Lung (tissue), 12 donors: ENCODE measurements around the gene LSAMP. TPM values are rescaled to one million over a fixed set of nuclear protein-coding genes. Genes with fewer than 3 reads are reported as not detected.

ENCODE experiments used
- ATAC-seq: fragments of 200-7000 bp; cut with Tn5 transposase; one replicate; pipeline ENCODE4 v1.9.1; 2020; ENCODE audit warnings: moderate number of reproducible peaks; ENCODE audit not compliant: insufficient read depth, low FRiP score
- DNase-seq, 3 donors: peaks; one replicate each; pipeline ENCODE4 v3.0.0-alpha.2; 2013 to 2017
- H3K27ac ChIP-seq, 2 donors: one replicate each; pipeline ENCODE4 v1.5.1; 2013; ENCODE audit warnings: mild to moderate bottlenecking in 2 of 2, moderate library complexity in 2 of 2, control low read depth in 1 of 2, inconsistent platforms in 1 of 2, low read depth in 1 of 2, low read length in 1 of 2
- H3K27me3 ChIP-seq, 3 donors: one replicate each; pipeline ENCODE4 v1.5.1; 2013; ENCODE audit warnings: low read length in 2 of 3; ENCODE audit not compliant: control insufficient read depth in 3 of 3, insufficient read depth in 3 of 3
- H3K36me3 ChIP-seq, 4 donors: one replicate each; pipeline ENCODE4 v1.5.1; 2013; ENCODE audit warnings: low read length in 4 of 4, mild to moderate bottlenecking in 1 of 4, moderate library complexity in 1 of 4; ENCODE audit not compliant: control insufficient read depth in 4 of 4, insufficient read depth in 4 of 4
- H3K4me1 ChIP-seq, 5 donors: one replicate each; pipeline ENCODE4 v1.5.1; 2013; ENCODE audit warnings: low read length in 5 of 5, mild to moderate bottlenecking in 2 of 5, moderate library complexity in 1 of 5; ENCODE audit not compliant: control insufficient read depth in 5 of 5, insufficient read depth in 5 of 5
- H3K4me3 ChIP-seq: one replicate; pipeline ENCODE4 v1.5.1; 2013; ENCODE audit warnings: mild to moderate bottlenecking, control low read depth, moderate library complexity
- H3K9ac ChIP-seq, 2 donors: one replicate each; pipeline ENCODE4 v1.5.1; 2013; ENCODE audit warnings: low read length in 2 of 2, control low read depth in 1 of 2; ENCODE audit not compliant: insufficient read depth in 1 of 2
- H3K9me3 ChIP-seq, 4 donors: one replicate each; pipeline ENCODE4 v1.5.1; 2013; ENCODE audit warnings: low read length in 3 of 4, mild to moderate bottlenecking in 1 of 4, moderate library complexity in 1 of 4; ENCODE audit not compliant: control insufficient read depth in 4 of 4, insufficient read depth in 3 of 4
- CTCF ChIP-seq: IDR thresholded peaks from 2 replicates; pipeline ENCODE4 v1.5.1; 2012; ENCODE audit warnings: mild to moderate bottlenecking; ENCODE audit errors: control extremely low read depth, extremely low read depth
- WGBS, 2 donors: extraction: QIAGEN DNeasy Blood & Tissue Kit; methylation state at CpG; one replicate each; pipeline ENCODE4 v1.1.7; 2013; 5-methylcytosine and 5-hydroxymethylcytosine counted together
- polyA plus RNA-seq, 2 donors: library from polyadenylated mRNA; stranded (reverse); fragments of 200-250 nt; gene quantifications; one replicate each; pipeline ENCODE4 v1.2.1, GENCODE V29; 2013
- total RNA-seq, 2 donors: library from RNA; depleted of rRNA in 1 of 2; stranded (reverse); fragments of >200 nt in 1 of 2; gene quantifications; one replicate each; pipeline ENCODE4 v1.2.1, GENCODE V29; 2014 to 2021
- donor health status: control.
- donor health status: control.
- donor health status: Bipolar disorder and iron deficiency.
- donor health status: healthy.
- donor health status: DM: yes; HTN: yes; CAD: no.

Gene LSAMP
- total and polyA plus RNA-seq, 4 donors = 1.6 to 21.9 (median 9.5) TPM

GRCh38 chr3:116070061-116070460 lies 375.2 kb downstream of the LSAMP start:
- ATAC-seq = no peak
- Histone ChIP-seq H3K36me3 (no peaks in the 10 kb centered on the region), H3K4me1 (no peaks in the 10 kb centered on the region), H3K4me3 (no peak overlapping the region), H3K27ac (no peak overlapping the region), H3K9ac (no peak overlapping the region), H3K27me3 (no peaks in the 10 kb centered on the region), H3K9me3 (no peaks in the 10 kb centered on the region)
- DNase-seq = no peak
- 62 to 68% methylated on average over 2 of the region's 2 CpGs for WGBS, 2 donors
- TF ChIP-seq CTCF = no peak

GRCh38 chr3:116069024-116069423 lies 376.3 kb downstream of the LSAMP start:
- 62 to 63% methylated on average over 4 of the region's 4 CpGs for WGBS, 2 donors
- Histone ChIP-seq H3K27ac (no peak overlapping the region), H3K4me3 (no peak overlapping the region), H3K9ac (no peak overlapping the region), H3K4me1 (no peaks in the 10 kb centered on the region), H3K36me3 (no peaks in the 10 kb centered on the region), H3K27me3 (no peaks in the 10 kb centered on the region), H3K9me3 (no peaks in the 10 kb centered on the region)
- ATAC-seq (no peak), DNase-seq (no peak)
- no peak for TF ChIP-seq CTCF

- no peak for ATAC-seq
- WGBS, 2 donors = 74 to 79% methylated on average over 4 of the region's 4 CpGs
Measured at GRCh38 chr3:116067326-116067725, 378.0 kb downstream of the LSAMP start.

More at GRCh38 chr3:116067326-116067725, 378.0 kb downstream of the LSAMP start:
- Histone ChIP-seq H3K9me3 (no peaks in the 10 kb centered on the region), H3K27ac (no peak overlapping the region), H3K4me1 (no peaks in the 10 kb centered on the region), H3K36me3 (no peaks in the 10 kb centered on the region), H3K9ac (no peak overlapping the region), H3K4me3 (no peak overlapping the region), H3K27me3 (no peaks in the 10 kb centered on the region)
- TF ChIP-seq CTCF = no peak
- DNase-seq = no peak
